GM23338 (cell line): Measurements from ENCODE around the gene HSD17B11. TPM values are rescaled to one million over a fixed set of nuclear protein-coding genes. Genes with fewer than 3 reads are reported as not detected.

Experiments used
- ATAC-seq: fragments of 200-7000 bp; cut with Tn5 transposase; 3 replicates; pipeline ENCODE4 v1.9.1; 2020
- DNase-seq: peaks from one replicate; pipeline ENCODE4 v3.0.0-alpha.2; 2015; ENCODE audit warnings: low spot score
- H2AFZ ChIP-seq: fragments of 200-600 bp; sonication (generic); 2 replicates; pipeline ENCODE4 v1.8.0; 2016; ENCODE audit warnings: antibody characterized with exemption, mild to moderate bottlenecking, moderate library complexity
- H3F3A ChIP-seq: fragments of 200-600 bp; sonication (generic); replicated peaks from 2 replicates; pipeline ENCODE4 v1.8.0; 2017; ENCODE audit warnings: antibody characterized with exemption, mixed run types, low read depth
- H3K27ac ChIP-seq: fragments of 200-600 bp; sonication (generic); 2 replicates; pipeline ENCODE4 v1.6.1; 2016; ENCODE audit warnings: low read depth
- H3K27me3 ChIP-seq: fragments of 200-600 bp; sonication (generic); 2 replicates; pipeline ENCODE4 v1.8.0; 2016; ENCODE audit warnings: mild to moderate bottlenecking, mixed run types, moderate library complexity; ENCODE audit not compliant: insufficient read depth
- H3K36me3 ChIP-seq: fragments of 200-600 bp; sonication (generic); 2 replicates; pipeline ENCODE4 v1.8.0; 2016; ENCODE audit warnings: mild to moderate bottlenecking; ENCODE audit not compliant: insufficient read depth
- H3K4me1 ChIP-seq: fragments of 200-600 bp; sonication (generic); 2 replicates; pipeline ENCODE4 v1.8.0; 2016; ENCODE audit warnings: mild to moderate bottlenecking, moderate library complexity; ENCODE audit not compliant: insufficient read depth
- H3K4me2 ChIP-seq: fragments of 200-600 bp; sonication (generic); 2 replicates; pipeline ENCODE4 v1.7.1; 2017; ENCODE audit warnings: mixed run types
- H3K4me3 ChIP-seq: fragments of 200-600 bp; sonication (generic); 2 replicates; pipeline ENCODE4 v1.6.1; 2016; ENCODE audit warnings: mixed run types
- H3K79me2 ChIP-seq: fragments of 200-600 bp; sonication (generic); replicated peaks from 2 replicates; pipeline ENCODE4 v1.8.0; 2017; ENCODE audit warnings: mild to moderate bottlenecking; ENCODE audit not compliant: insufficient read depth
- H3K9me2 ChIP-seq: fragments of 200-600 bp; sonication (generic); 2 replicates; pipeline ENCODE4 v1.8.0; 2017; ENCODE audit not compliant: insufficient read depth
- H4K20me1 ChIP-seq: fragments of 200-600 bp; sonication (generic); replicated peaks from 2 replicates; pipeline ENCODE4 v1.8.0; 2017; ENCODE audit warnings: mild to moderate bottlenecking; ENCODE audit not compliant: insufficient read depth
- H3K27ac Mint-ChIP-seq: 2 replicates; pipeline ENCODE4 v1.8.0; 2020; ENCODE audit warnings: inconsistent platforms, mild to moderate bottlenecking, moderate library complexity, mixed read lengths
- H3K27me3 Mint-ChIP-seq: 3 replicates; pipeline ENCODE4 v1.8.0; 2022; ENCODE audit warnings: low read depth, mild to moderate bottlenecking, moderate library complexity, mixed read lengths, inconsistent platforms; ENCODE audit not compliant: insufficient read depth, poor library complexity
- H3K36me3 Mint-ChIP-seq: 3 replicates; pipeline ENCODE4 v1.8.0; 2021; ENCODE audit warnings: low read depth, mild to moderate bottlenecking, inconsistent platforms, moderate library complexity, mixed read lengths
- H3K4me1 Mint-ChIP-seq: 3 replicates; pipeline ENCODE4 v1.8.0; 2020; ENCODE audit warnings: mild to moderate bottlenecking, inconsistent platforms, mixed read lengths
- H3K4me3 Mint-ChIP-seq: 3 replicates; pipeline ENCODE4 v1.8.0; 2021; ENCODE audit warnings: moderate library complexity, mild to moderate bottlenecking, inconsistent platforms, mixed read lengths
- H3K9me3 Mint-ChIP-seq: 3 replicates; pipeline ENCODE4 v1.8.0; 2020; ENCODE audit warnings: moderate library complexity, mild to moderate bottlenecking, inconsistent platforms, mixed read lengths
- CREB1 ChIP-seq: fragments of 250-450 bp; sonication (Bioruptor Pico); IDR thresholded peaks from 2 replicates; pipeline ENCODE4 v1.5.0; 2020; ENCODE audit warnings: low read depth, mild to moderate bottlenecking, moderate library complexity
- CTCF ChIP-seq, 2 experiments: fragments of 200-600 bp in 1 of 2; sonication (generic) in 1 of 2; conservative IDR thresholded peaks; 2 replicates each; pipeline versions ENCODE4 v1.5.1 to v1.6.1; 2016 to 2017; ENCODE audit warnings: antibody characterized with exemption in 2 of 2, low read depth in 2 of 2, mild to moderate bottlenecking in 2 of 2, moderate library complexity in 1 of 2
- ETS1 ChIP-seq: IDR thresholded peaks from 2 replicates; pipeline ENCODE4 v1.6.1; 2016; ENCODE audit warnings: antibody characterized with exemption
- EZH2 ChIP-seq: fragments of 200-600 bp; sonication (generic); IDR thresholded peaks from one replicate; pipeline ENCODE4 v1.8.0; 2017; ENCODE audit warnings: antibody characterized with exemption, mild to moderate bottlenecking, low read depth; ENCODE audit not compliant: unreplicated experiment
- EZH2phosphoT487 ChIP-seq: fragments of 200-600 bp; sonication (generic); IDR thresholded peaks from one replicate; pipeline ENCODE4 v1.8.1; 2018; ENCODE audit warnings: antibody characterized with exemption; ENCODE audit not compliant: unreplicated experiment
- JUNB ChIP-seq: IDR thresholded peaks from one replicate; pipeline ENCODE4 v1.6.1; 2016; ENCODE audit warnings: antibody characterized with exemption; ENCODE audit not compliant: unreplicated experiment
- NANOG ChIP-seq: IDR thresholded peaks from 2 replicates; pipeline ENCODE4 v1.6.1; 2016; ENCODE audit warnings: antibody characterized with exemption, borderline replicate concordance
- POLR2AphosphoS5 ChIP-seq: IDR thresholded peaks from 2 replicates; pipeline ENCODE4 v1.6.1; 2016; ENCODE audit warnings: antibody characterized with exemption, low read depth
- REST ChIP-seq: IDR thresholded peaks from one replicate; pipeline ENCODE4 v1.6.1; 2018; ENCODE audit warnings: antibody characterized with exemption; ENCODE audit not compliant: unreplicated experiment
- STAT1 ChIP-seq: IDR thresholded peaks from one replicate; pipeline ENCODE4 v1.6.1; 2016; ENCODE audit warnings: antibody characterized with exemption; ENCODE audit not compliant: unreplicated experiment
- ZNF114 ChIP-seq: fragments of 250-450 bp; sonication (Bioruptor Pico); IDR thresholded peaks from 2 replicates; pipeline ENCODE4 v1.5.0; 2020; ENCODE audit warnings: mild to moderate bottlenecking, moderate library complexity
- ZNF331 ChIP-seq: fragments of 250-450 bp; sonication (Bioruptor Pico); IDR thresholded peaks from 2 replicates; pipeline ENCODE4 v1.5.0; 2020; ENCODE audit warnings: low read depth, mild to moderate bottlenecking, moderate library complexity
- ZNF462 ChIP-seq: fragments of 250-450 bp; sonication (Bioruptor Pico); IDR thresholded peaks from 2 replicates; pipeline ENCODE4 v1.5.0; 2020; ENCODE audit warnings: mild to moderate bottlenecking, moderate library complexity
- polyA plus RNA-seq: library from polyadenylated mRNA; unstranded; fragments of >200 nt; fragmentation: Nextera tagmentation; extraction: Ambion mirVana; gene quantifications from 2 replicates; pipeline ENCODE4 v1.2.1, GENCODE V29; 2016
- total RNA-seq: library from RNA; depleted of rRNA; stranded (reverse); fragments of >200 nt; shearing (Covaris generic); gene quantifications from 2 replicates; pipeline ENCODE4 v1.2.3, GENCODE V29; 2014

The HSD17B11 gene
- total and polyA plus RNA-seq, 2 experiments from 2014 or later: 9.7 to 14.8 TPM

- no peak overlapping the region for H3K4me2 ChIP-seq
- Mint-ChIP-seq H3K27ac (no peak overlapping the region), H3K4me3 (no peak overlapping the region), H3K36me3 (peaks cover 14% of the 10 kb centered on the region; the same call in 2 of the 3 replicates), H3K27me3 (peaks cover 7% of the 10 kb centered on the region), H3K9me3 (peaks cover 15% of the 10 kb centered on the region), H3K4me1 (peaks cover 3% of the 10 kb centered on the region)
- DNase-seq (no peak), ATAC-seq (no peak)
- no peaks in the 10 kb centered on the region for H3F3A ChIP-seq
- H3K9me2 ChIP-seq: no peaks in the 10 kb centered on the region
- H3K36me3 ChIP-seq: no peaks in the 10 kb centered on the region
- H3K4me3 ChIP-seq: no peak overlapping the region
- TF ChIP-seq NANOG (no peak), POLR2AphosphoS5 (no peak), STAT1 (no peak), ZNF114 (CRISPR knock-in tag) (no peak), JUNB (no peak), ETS1 (no peak), ZNF331 (CRISPR knock-in tag) (no peak), CREB1 (no peak), CTCF (conservative IDR thresholded peaks at IDR 0.05; ENCODE audit: low read depth in 2 of 2) (no peak), ZNF462 (CRISPR knock-in tag) (no peak), REST (no peak), EZH2 (no peak), EZH2phosphoT487 (no peak)
- no peak overlapping the region for H2AFZ ChIP-seq
- H3K27ac ChIP-seq: no peak overlapping the region
- H3K4me1 ChIP-seq: no peaks in the 10 kb centered on the region
- no peaks in the 10 kb centered on the region for H4K20me1 ChIP-seq
- H3K79me2 ChIP-seq: no peaks in the 10 kb centered on the region
- no peaks in the 10 kb centered on the region for H3K27me3 ChIP-seq
These were observed 57.7 kb downstream of the HSD17B11 start for GRCh38 chr4:87333267-87333666.
